Erythroblast (primary cell): ENCODE results near the gene SPTBN1.
"Not testable (repeated sequence)": the region's sequence is repeated elsewhere in the genome, so short reads cannot be mapped to it uniquely, and the experiment has no call there.

ENCODE experiments used
- DNase-seq, 2 experiments: peaks; one replicate each; lab custom pipeline; 2025; lab: John Stamatoyannopoulos, UW
- GATA1 ChIP-seq: IDR thresholded peaks from 2 replicates; pipeline ENCODE4 v1.6.1; 2011; ENCODE audit warnings: low read depth, mild to moderate bottlenecking, control low read depth, low read length, moderate library complexity
- POLR2A ChIP-seq: IDR thresholded peaks from 2 replicates; pipeline ENCODE4 v1.6.1; 2011; ENCODE audit warnings: mild to moderate bottlenecking, low read length

SPTBN1 gene

DNA sequence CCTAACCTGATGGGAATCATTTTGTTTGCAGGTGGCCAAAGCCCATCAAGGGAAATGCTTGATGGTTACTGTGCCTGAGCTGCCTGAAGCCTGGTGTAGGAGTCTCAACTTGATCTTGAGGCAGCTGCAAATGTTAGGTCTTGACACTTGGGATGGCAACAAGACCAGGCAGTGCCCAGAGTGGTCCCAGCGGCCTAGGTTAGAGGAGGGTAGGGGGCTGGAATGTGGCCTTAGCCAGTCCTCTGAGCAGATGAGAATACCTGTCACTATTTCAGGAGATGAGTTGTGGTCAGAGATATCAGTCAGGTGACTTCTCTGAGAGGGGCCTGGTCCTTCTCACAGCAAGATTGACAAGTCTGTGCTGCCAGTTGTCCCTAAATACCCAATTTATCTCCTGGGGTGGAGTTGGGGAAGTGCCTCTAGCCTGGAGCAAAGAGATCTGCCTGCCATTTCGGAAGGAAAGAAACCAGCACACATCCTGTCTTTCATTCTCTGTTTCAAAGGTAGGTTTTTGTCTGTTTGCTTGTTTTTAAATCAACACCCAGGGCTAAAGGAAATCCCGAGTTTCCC lies 13.4 kb downstream of the SPTBN1 start:
- TF ChIP-seq POLR2A (no peak), GATA1 (no peak)
- no peak for DNase-seq

DNA sequence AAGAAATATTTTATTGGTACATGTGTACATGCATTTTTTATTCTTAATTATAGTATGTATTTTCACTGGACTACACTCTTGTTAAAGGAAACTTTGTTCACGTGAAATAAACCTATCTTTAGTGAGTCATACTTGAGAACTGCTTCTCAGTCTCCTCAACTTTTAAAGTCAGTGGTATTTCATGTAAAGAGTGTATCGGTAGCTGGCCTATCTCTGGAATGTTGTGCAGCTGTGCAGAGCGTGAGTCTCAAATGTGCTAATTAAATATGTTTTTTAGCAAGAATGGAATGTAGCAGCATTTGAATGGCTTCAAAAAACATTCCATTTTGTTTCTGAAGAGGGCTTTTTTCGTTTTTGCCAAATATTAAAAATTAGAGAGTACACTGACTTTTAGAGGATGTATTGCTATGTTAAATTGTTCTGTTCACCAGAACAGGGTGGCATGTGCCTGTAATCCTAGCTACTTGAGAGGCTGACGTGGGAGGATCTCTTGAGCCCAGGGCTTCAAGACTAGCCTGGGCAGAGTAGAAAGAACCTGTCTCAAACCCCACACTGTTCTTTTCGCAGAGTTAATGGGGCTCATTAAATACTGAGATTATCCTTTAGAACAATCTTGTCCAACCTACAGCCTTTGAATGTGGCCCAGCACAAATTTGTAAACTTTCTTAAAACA lies 14.3 kb downstream of the SPTBN1 start:
- TF ChIP-seq POLR2A (no peak), GATA1 (no peak)
- no peak for DNase-seq

DNA sequence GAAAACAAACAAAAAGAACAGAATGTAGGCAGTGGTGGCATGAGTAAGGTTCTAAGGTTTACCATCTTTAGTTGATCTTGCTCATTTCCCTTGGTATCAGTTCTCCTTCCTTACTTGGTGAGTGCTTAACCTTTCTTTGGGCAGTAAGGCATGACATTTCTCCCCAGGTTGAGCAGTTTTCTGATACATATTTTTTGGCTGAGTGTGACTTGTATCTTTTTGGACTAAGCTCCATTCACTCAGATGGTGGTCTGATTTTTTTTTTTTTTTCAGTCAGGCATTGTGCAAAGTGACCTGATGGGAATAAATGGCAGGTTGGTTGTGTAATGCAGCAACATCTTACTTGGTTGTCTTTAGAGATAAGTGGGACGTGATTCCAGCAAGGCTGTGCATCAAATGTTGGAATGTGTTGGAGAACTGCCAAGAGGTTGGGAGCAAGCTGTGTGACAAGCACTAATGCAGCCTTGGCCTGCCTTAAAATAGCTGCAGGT lies 15.1 kb downstream of the SPTBN1 start:
- DNase-seq = no peak
- no peak for TF ChIP-seq GATA1
- no peak for TF ChIP-seq POLR2A

DNA sequence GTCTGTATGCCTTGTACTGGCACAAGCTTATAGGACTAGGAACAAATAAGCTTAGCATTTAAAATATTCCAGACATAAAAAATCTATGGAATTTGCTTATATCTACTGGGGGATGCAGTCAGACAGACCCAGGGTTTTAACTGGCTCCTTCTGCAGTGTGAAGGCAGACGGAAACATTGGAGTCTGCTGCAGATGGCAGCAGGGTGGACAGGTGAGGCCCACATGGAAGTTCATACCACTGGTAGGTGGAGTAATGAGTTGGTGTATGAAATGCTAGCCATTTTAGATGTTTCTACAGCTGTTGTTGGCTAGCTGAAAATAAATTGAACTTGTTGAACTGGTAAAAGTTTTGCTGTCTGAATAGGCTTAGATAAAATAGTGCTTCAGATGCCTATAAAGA lies 17.7 kb downstream of the SPTBN1 start:
- no peak for TF ChIP-seq POLR2A
- no peak for TF ChIP-seq GATA1
- no peak for DNase-seq

DNA sequence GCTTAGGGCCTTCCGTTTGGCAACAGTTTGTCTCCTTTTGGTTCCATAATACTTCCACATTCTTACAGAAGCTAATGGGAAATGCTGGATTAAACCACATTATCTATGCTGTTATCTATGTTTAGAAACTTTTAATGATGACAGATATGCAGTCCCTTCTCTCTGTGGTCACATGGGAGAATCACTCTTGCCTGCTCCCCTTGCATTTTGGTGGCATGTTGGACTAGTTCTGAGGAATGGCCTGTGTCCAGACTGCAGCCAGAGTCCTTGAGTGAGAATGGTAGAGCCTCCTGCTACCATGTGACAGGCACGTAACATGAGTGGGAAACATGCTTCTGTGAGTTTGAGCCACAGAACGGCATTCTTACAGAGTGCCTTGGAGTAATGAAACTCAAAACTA lies 19.2 kb downstream of the SPTBN1 start:
- DNase-seq = no peak
- TF ChIP-seq GATA1 (no peak), POLR2A (no peak)

DNA sequence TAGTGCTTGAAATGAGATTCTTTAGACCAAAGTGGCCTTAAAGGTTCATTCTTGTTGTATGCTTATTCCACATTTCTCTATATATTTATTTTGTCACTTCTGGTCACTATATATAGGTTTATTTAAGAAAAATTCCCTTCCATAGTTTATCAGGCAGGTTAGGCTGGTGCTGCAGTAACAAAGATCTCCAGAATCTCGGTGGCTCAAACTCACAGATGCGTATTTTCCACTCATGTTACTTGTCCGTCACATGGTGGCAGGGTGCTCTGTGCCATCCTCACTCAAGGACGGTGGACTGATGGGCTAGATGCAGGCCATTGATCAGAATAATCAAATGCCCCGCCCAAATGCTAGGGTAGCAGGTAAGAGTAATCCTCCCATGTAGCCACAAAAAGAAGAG lies 19.8 kb downstream of the SPTBN1 start:
- TF ChIP-seq GATA1 (no peak), POLR2A (no peak)
- no peak for DNase-seq

DNA sequence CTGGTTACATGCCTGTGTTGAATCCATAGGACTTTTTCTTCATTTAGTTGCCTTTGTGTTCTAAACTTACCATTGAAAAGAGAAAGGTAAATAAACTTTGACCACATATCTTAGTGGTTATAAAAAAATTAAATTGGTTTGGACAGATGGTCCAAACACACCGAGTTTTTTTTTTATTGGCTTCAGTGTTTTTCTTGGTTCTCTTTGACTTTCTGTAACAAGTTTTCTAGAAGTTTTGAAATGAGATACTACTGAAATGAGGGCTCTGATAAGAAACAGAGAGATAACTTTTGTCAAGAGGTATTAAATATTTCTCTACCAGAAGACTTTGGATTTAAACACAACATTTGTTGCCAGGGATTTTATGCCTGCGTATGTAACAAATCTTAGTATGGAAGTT lies 20.7 kb downstream of the SPTBN1 start:
- TF ChIP-seq GATA1 (no peak), POLR2A (no peak)
- DNase-seq = no peak

DNA sequence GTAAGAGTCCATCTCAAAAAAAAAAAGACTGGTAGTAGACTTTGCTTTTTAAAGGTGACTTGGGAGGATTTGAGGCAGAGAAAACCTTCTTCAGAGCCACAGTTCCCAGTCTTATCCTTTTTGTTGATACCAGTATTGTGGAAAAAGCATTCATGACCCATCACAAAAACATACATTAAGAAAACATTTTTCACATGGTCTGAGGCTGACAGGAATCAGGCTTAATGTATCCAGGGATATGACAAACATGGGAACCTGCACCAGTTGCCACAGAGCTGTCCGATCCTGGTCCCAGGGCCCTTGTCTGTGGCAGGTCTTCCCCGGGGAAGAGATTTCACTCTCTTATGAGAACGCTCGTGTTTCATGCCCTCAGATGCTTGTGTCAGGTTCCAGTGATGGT lies 21.8 kb downstream of the SPTBN1 start:
- DNase-seq = no peak
- no peak for TF ChIP-seq POLR2A
- TF ChIP-seq GATA1 = no peak

DNA sequence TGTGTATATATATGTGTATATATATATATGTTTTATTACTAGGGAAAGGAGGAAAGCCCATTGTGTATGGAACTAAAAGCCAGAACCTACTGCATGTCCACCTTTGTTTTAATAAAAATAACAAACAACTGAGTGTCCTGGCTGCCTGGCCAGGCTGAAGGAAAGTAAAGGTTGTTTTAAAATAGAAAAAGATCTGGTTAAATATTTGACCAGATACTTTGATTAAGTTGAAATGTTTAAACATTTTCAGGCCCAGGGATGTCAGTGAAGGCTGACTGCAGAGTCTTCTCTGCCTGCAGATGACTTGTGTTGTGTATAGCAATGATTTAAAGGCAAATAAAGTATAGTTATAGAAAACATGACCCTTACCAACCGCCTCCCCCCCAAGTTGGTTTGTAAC lies 22.8 kb downstream of the SPTBN1 start:
- TF ChIP-seq POLR2A (no peak), GATA1 (no peak)
- DNase-seq = no peak

DNA sequence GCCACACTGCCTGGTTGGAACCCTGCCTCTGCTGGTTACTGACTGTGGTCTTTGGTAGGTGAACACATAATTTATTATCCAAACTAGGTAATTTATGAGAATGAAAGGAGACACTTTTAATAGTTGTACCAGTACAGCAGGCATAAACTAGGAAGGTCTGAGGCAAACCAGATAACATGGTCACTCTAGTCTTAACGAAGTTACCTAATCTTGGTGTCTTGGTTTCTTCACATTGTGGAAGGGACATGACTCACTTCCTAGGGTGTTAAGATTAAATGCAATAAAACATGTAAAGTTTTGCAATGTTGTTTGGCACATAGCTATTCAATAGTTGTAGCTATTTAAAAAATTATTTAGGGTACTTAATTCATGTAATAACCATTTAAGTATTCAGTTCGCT lies 23.3 kb downstream of the SPTBN1 start:
- DNase-seq = no peak
- TF ChIP-seq POLR2A (no peak), GATA1 (no peak)

DNA sequence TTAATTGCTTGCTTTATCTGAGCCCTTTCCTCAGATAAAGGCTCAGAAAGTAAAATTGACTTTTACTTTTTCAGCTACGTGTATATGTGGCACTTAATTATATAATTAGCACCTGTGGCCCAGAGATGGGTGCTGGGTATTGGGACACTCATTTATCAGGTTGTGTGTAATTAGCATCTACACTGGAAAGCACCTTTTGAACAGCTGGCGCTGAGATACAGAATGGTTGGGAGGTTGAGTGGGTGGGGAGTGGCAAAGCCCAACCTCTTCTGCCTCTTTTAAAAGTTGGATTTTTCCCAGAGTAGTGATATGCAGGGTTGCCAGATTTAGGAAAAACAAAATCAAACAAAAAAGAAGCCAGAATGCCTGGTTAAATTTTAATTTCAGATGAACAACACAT lies 23.9 kb downstream of the SPTBN1 start:
- DNase-seq = no peak
- no peak for TF ChIP-seq GATA1

DNA sequence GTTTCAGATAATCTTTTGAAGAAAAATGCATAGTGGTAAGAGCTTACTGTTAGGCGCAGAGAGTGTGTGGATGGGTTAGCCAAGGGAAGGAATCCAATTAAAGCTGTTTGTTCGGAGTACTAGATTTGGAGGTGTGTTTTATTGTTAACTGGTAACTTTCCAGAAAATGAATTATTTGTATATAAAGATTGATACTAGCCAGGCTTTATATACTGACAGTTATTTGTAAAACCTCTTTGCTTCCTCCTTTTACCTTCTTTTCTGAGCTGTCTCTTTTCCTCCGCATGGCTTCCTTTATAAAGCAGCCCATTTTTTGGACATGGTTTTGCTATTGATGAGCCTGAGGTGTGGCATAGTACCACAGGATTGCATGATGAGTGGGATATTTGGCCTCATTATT lies 25.6 kb downstream of the SPTBN1 start:
- TF ChIP-seq GATA1 (no peak), POLR2A (no peak)
- DNase-seq = no peak

DNA sequence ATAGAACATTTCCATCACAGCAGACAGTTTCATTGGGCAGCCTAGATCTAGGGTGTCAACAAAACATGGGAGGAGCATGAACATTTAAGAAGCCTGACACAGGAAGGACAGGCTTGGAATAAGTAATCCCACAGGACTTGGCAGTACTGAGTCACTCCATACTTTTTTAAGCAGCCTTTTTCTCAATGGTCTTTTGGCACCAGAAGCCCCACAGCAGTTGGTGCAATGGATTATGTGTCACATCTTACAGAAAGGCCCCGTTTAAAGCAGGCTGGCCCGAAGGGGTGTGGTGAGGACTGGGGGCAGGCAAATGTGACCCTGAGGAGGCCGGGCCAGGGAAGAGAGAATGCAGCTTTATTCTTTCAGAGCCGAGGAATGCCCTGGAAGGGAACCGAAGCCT lies 26.6 kb downstream of the SPTBN1 start:
- DNase-seq = no peak
- TF ChIP-seq GATA1 (no peak), POLR2A (no peak)

DNA sequence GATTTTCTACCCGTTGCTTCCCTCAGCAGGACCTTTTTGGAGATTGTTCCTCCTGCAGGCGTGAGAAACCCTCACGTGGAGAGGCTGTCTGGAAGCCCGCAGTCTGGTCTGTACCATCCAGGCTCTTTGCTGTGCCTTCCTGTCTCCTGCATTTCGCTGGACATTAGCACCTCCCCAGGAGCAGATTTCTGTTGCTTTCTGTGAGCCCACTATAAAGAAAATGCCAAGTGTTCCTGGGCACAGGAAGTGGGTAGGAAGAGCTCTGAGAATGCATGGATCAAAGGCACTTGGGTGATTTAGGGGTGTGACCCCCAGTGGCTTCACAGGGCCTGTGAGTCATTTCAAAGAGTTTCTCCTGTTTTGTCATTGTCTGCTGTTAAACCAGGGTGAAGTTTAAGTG lies 27.3 kb downstream of the SPTBN1 start:
- DNase-seq = no peak
- TF ChIP-seq POLR2A (no peak), GATA1 (no peak)

DNA sequence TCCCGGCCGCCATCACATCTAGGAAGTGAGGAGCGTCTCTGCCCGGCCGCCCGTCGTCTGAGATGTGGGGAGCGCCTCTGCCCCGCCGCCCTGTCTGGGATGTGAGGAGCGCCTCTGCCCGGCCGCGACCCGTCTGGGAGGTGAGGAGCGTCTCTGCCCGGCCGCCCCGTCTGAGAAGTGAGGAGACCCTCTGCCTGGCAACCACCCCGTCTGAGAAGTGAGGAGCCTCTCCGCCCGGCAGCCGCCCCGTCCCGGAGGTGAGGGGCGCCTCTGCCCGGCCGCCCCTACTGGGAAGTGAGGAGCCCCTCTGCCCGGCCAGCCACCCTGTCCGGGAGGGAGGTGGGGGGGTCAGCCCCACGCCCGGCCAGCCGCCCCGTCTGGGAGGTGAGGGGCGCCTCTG lies 29.6 kb downstream of the SPTBN1 start:
- not testable (repeated sequence) for DNase-seq

DNA sequence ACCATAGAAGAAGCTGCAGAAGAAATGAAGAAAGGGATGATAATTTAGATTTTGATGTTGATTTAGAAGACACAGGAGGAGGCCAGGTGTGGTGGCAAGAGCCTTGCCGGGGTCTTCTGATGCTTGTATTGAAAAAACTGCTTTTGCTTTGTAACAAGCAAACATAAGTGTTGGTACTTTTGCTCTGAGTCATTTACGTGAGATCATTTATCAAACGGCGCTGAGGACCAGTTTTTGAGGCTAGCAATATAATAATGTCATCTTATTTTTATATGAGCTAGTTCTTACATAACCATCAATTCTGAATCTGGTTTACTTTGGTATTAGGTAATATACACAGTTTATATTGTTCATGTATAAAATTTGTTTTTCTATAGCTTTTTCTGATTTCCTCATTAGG lies 30.6 kb downstream of the SPTBN1 start:
- no peak for DNase-seq
- TF ChIP-seq GATA1 = no peak
- TF ChIP-seq POLR2A = no peak

DNA sequence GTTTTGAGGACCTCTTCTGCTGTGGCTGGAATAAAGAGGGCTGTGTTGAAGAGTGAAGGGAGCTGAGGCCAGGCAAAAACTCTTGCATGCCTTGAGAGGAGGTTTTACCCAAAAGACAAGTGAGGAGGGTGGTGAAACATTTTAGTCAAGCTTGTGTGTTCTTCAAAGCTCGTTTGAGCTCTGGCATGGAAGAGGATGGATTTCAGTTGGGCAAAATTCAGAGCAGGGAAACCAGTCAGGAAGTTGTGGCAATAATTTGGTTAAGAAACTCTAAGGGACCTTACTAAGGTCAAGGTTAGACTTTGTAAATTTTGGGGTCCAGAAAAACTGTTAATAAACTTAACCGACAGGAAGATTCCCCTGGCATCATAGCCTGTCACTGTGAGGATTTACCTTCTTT lies 34.7 kb downstream of the SPTBN1 start:
- TF ChIP-seq POLR2A (no peak), GATA1 (no peak)
- DNase-seq = no peak
